Caco-2 (cell line): ENCODE measurements around the gene R3HDM2. TPM values are rescaled to one million over a fixed set of nuclear protein-coding genes. Genes with fewer than 3 reads are reported as not detected.

Experiments
- BruUV-seq: library from RNA; stranded (reverse); fragments of 400-500 nt; replicated peaks from 2 replicates; lab custom pipeline; 2021; lab: Mats Ljungman, UMichigan
- CTCF ChIA-PET: fragments of 300-600 bp; sonication (Branson Sonifier 250); formaldehyde crosslinking; loops from one replicate; lab custom pipeline; 2022; ENCODE audit warnings: antibody characterized with exemption; lab: Charles Lee
- POLR2A ChIA-PET: fragments of 300-600 bp; sonication (Branson Sonifier 250); formaldehyde crosslinking; loops from one replicate; lab custom pipeline; 2022; ENCODE audit warnings: antibody characterized with exemption; lab: Charles Lee
- DNase-seq, 2 experiments: peaks; one replicate each; pipeline versions ENCODE4 v3.0.0 to v3.0.0-alpha.2; 2020 to 2022
- H3K27me3 ChIP-seq: replicated peaks from 2 replicates; pipeline ENCODE4 v1.6.0; 2011; ENCODE audit warnings: low read length; ENCODE audit not compliant: control insufficient read depth, insufficient read depth
- H3K36me3 ChIP-seq: 2 replicates; pipeline ENCODE4 v1.5.1; 2011; ENCODE audit warnings: low read length; ENCODE audit not compliant: control insufficient read depth, insufficient read depth
- H3K4me1 ChIP-seq: fragments of 250-450 bp; sonication (Bioruptor Pico); 2 replicates; pipeline ENCODE4 v1.5.1; 2020; ENCODE audit warnings: mild to moderate bottlenecking
- H3K4me3 ChIP-seq: 2 replicates; pipeline ENCODE4 v1.5.1; 2011; ENCODE audit warnings: low read depth, mild to moderate bottlenecking, control low read depth, low read length
- H3K9me3 ChIP-seq: fragments of 250-450 bp; sonication (Bioruptor Pico); 2 replicates; pipeline ENCODE4 v1.5.1; 2020; ENCODE audit warnings: mild to moderate bottlenecking, moderate library complexity
- H3K27ac Mint-ChIP-seq: one replicate; pipeline ENCODE4 v1.8.0; 2022; ENCODE audit warnings: mixed read lengths; ENCODE audit not compliant: unreplicated experiment
- H3K27me3 Mint-ChIP-seq: one replicate; pipeline ENCODE4 v1.8.0; 2022; ENCODE audit warnings: mixed read lengths; ENCODE audit not compliant: insufficient read depth, unreplicated experiment
- H3K36me3 Mint-ChIP-seq: one replicate; pipeline ENCODE4 v1.8.0; 2022; ENCODE audit warnings: mild to moderate bottlenecking, mixed read lengths; ENCODE audit not compliant: insufficient read depth, unreplicated experiment
- H3K4me1 Mint-ChIP-seq: one replicate; pipeline ENCODE4 v1.8.0; 2022; ENCODE audit warnings: low read depth, mixed read lengths; ENCODE audit not compliant: unreplicated experiment
- H3K4me3 Mint-ChIP-seq: one replicate; pipeline ENCODE4 v1.8.0; 2022; ENCODE audit warnings: mild to moderate bottlenecking, moderate library complexity, mixed read lengths; ENCODE audit not compliant: unreplicated experiment
- H3K9me3 Mint-ChIP-seq: one replicate; pipeline ENCODE4 v1.8.0; 2022; ENCODE audit warnings: mixed read lengths; ENCODE audit not compliant: unreplicated experiment
- intact Hi-C: fragments of 100-400 bp; cut with micrococcal nuclease; formaldehyde crosslinking; loops from one replicate; pipeline ENCODE4 v1.10.0; 2022; ENCODE audit not compliant: unreplicated experiment
- total RNA-seq: library from RNA; stranded (reverse); gene quantifications from 2 replicates; pipeline ENCODE4 v1.2.3, GENCODE V29; 2022
- TF ChIP-seq, protein P1 (sequence below), 2 experiments: fragments of 200-600 bp in 1 of 2; IDR thresholded peaks; 1 replicate in 1 of 2; 2 replicates in 1 of 2; pipeline versions ENCODE4 v1.5.1 to v1.8.0; 2011 to 2022; ENCODE audit warnings: antibody characterized with exemption in 1 of 2, control low read depth in 1 of 2, inconsistent platforms in 1 of 2, low read depth in 1 of 2, low read length in 1 of 2, mild to moderate bottlenecking in 1 of 2, moderate library complexity in 1 of 2; ENCODE audit not compliant: insufficient read depth in 1 of 2, severe bottlenecking in 1 of 2, unreplicated experiment in 1 of 2

The R3HDM2 gene
- total RNA-seq, 1 experiment from 2014 or later: 33.7 TPM

DNA sequence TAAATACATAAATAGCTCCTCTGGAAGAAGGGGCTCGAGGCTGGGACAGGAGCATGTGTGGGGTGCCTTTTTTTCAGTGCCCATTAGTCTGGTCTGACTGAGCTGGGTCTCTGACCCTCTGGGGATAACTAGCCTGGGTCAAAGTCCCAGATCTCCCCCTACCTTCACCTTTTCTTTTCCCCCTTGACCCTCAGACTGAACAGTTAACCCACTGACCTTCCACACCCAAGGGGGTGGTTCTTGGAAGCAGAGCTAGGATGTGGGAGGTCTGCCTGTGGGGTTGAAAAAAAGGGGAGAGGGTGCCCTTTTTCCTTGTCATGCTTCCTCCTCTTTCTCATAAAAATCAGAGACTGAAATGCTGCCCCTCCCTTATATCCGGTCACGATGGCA, 27.8 kb upstream of the R3HDM2 start:
- Histone ChIP-seq H3K27me3 (no peaks in the 10 kb centered on the region), H3K36me3 (no peaks in the 10 kb centered on the region), H3K4me3 (peak overlapping the region; percentile 48), H3K4me1 (peaks cover 28% of the 10 kb centered on the region), H3K9me3 (no peaks in the 10 kb centered on the region)
- CTCF ChIA-PET: interaction anchor here (0.7 to 1.9 kb wide), 13 partner anchors 12 to 278 kb away, joined by 3 to 14 read pairs (median 3); partner anchors contain the start of genes ARHGAP9 and DDIT3
- Mint-ChIP-seq H3K27me3 (peaks cover 3% of the 10 kb centered on the region), H3K4me1 (peaks cover 31% of the 10 kb centered on the region), H3K4me3 (peak overlapping the region; percentile 81), H3K27ac (peak overlapping the region; percentile 79), H3K36me3 (peaks cover 7% of the 10 kb centered on the region), H3K9me3 (no peaks in the 10 kb centered on the region)
- BruUV-seq: TSS peak; percentile 87
- no peak for DNase-seq
- intact Hi-C loops: loop anchor here (5.0 kb wide), 1 partner anchor 279 kb away; the partner anchor contains the start of gene AGAP2
- TF ChIP-seq, protein P1, sequence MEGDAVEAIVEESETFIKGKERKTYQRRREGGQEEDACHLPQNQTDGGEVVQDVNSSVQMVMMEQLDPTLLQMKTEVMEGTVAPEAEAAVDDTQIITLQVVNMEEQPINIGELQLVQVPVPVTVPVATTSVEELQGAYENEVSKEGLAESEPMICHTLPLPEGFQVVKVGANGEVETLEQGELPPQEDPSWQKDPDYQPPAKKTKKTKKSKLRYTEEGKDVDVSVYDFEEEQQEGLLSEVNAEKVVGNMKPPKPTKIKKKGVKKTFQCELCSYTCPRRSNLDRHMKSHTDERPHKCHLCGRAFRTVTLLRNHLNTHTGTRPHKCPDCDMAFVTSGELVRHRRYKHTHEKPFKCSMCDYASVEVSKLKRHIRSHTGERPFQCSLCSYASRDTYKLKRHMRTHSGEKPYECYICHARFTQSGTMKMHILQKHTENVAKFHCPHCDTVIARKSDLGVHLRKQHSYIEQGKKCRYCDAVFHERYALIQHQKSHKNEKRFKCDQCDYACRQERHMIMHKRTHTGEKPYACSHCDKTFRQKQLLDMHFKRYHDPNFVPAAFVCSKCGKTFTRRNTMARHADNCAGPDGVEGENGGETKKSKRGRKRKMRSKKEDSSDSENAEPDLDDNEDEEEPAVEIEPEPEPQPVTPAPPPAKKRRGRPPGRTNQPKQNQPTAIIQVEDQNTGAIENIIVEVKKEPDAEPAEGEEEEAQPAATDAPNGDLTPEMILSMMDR (IDR thresholded peaks at IDR 0.05; ENCODE audit: insufficient read depth in 1 of 2, low read depth in 1 of 2, low read length in 1 of 2, severe bottlenecking in 1 of 2, unreplicated experiment in 1 of 2): no peak
- POLR2A ChIA-PET: interaction anchor here (0.6 to 1.2 kb wide), 2 partner anchors 229 to 732 kb away, joined by 3 to 4 read pairs; partner anchors contain the start of gene SHMT2

DNA sequence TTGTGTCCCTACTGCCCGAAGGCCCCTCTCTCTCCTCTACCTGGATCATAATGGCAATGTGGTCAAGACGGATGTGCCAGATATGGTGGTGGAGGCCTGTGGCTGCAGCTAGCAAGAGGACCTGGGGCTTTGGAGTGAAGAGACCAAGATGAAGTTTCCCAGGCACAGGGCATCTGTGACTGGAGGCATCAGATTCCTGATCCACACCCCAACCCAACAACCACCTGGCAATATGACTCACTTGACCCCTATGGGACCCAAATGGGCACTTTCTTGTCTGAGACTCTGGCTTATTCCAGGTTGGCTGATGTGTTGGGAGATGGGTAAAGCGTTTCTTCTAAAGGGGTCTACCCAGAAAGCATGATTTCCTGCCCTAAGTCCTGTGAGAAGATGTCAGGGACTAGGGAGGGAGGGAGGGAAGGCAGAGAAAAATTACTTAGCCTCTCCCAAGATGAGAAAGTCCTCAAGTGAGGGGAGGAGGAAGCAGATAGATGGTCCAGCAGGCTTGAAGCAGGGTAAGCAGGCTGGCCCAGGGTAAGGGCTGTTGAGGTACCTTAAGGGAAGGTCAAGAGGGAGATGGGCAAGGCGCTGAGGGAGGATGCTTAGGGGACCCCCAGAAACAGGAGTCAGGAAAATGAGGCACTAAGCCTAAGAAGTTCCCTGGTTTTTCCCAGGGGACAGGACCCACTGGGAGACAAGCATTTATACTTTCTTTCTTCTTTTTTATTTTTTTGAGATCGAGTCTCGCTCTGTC, 26.1 kb upstream of the R3HDM2 start:
- TF ChIP-seq, protein P1 (IDR thresholded peaks at IDR 0.05; ENCODE audit: insufficient read depth in 1 of 2, low read depth in 1 of 2, low read length in 1 of 2, severe bottlenecking in 1 of 2, unreplicated experiment in 1 of 2): no peak
- no TSS peak for BruUV-seq
- Histone ChIP-seq H3K9me3 (no peaks in the 10 kb centered on the region), H3K4me1 (peaks cover 35% of the 10 kb centered on the region), H3K36me3 (no peaks in the 10 kb centered on the region), H3K4me3 (no peak overlapping the region), H3K27me3 (no peaks in the 10 kb centered on the region)
- no peak for DNase-seq
- Mint-ChIP-seq H3K36me3 (peaks cover 7% of the 10 kb centered on the region), H3K27me3 (peaks cover 3% of the 10 kb centered on the region), H3K9me3 (no peaks in the 10 kb centered on the region), H3K4me1 (peaks cover 35% of the 10 kb centered on the region), H3K27ac (peak overlapping the region; percentile 76), H3K4me3 (no peak overlapping the region)
- ChIA-PET CTCF (no interaction called here), POLR2A (no interaction called here)
- intact Hi-C loops: loop anchor here (5.0 kb wide), 1 partner anchor 280 kb away; the partner anchor contains the start of gene AGAP2

DNA sequence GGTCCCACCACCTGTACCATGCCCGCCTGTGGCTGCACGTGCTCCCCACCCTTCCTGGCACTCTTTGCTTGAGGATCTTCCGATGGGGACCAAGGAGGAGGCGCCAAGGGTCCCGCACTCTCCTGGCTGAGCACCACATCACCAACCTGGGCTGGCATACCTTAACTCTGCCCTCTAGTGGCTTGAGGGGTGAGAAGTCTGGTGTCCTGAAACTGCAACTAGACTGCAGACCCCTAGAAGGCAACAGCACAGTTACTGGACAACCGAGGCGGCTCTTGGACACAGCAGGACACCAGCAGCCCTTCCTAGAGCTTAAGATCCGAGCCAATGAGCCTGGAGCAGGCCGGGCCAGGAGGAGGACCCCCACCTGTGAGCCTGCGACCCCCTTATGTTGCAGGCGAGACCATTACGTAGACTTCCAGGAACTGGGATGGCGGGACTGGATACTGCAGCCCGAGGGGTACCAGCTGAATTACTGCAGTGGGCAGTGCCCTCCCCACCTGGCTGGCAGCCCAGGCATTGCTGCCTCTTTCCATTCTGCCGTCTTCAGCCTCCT, 25.4 kb upstream of the R3HDM2 start:
- DNase-seq: peak; percentile 62 to 64
- POLR2A ChIA-PET: interaction anchor here (1.1 kb wide), 1 partner anchor 88 kb away, joined by 4 read pairs; no protein-coding TSS in a partner anchor
- Histone ChIP-seq H3K27me3 (no peaks in the 10 kb centered on the region), H3K4me3 (no peak overlapping the region), H3K36me3 (no peaks in the 10 kb centered on the region), H3K4me1 (peaks cover 40% of the 10 kb centered on the region), H3K9me3 (no peaks in the 10 kb centered on the region)
- no TSS peak for BruUV-seq
- peaks cover 3% of the 10 kb centered on the region for H3K27me3 Mint-ChIP-seq
- peaks cover 37% of the 10 kb centered on the region for H3K4me1 Mint-ChIP-seq
- H3K9me3 Mint-ChIP-seq: no peaks in the 10 kb centered on the region
- CTCF ChIA-PET: interaction anchor here (0.6 to 4.5 kb wide), 3 partner anchors 55 to 704 kb away, joined by 3 to 138 read pairs (median 4); partner anchors contain the start of gene PRIM1
- H3K27ac Mint-ChIP-seq: peak overlapping the region; percentile 83
- intact Hi-C loops: loop anchor here (5.0 kb wide), 1 partner anchor 281 kb away; the partner anchor contains the start of gene AGAP2
- peaks cover 7% of the 10 kb centered on the region for H3K36me3 Mint-ChIP-seq
- peak overlapping the region; percentile 61 for H3K4me3 Mint-ChIP-seq
- TF ChIP-seq, protein P1 (IDR thresholded peaks at IDR 0.05; ENCODE audit: insufficient read depth in 1 of 2, low read depth in 1 of 2, low read length in 1 of 2, severe bottlenecking in 1 of 2, unreplicated experiment in 1 of 2): peak; percentile 51 to 66
